ENCODE data around the gene CEACAM18. TPM values are rescaled to one million over a fixed set of nuclear protein-coding genes. Genes with fewer than 3 reads are reported as not detected.
A peak's percentile ranks its signal among the peaks of the same experiment; 100 is the strongest.

The CEACAM18 gene
- total RNA-seq, 4 donors from 2014 or later: not detected

- peaks cover 0 to 6% (median 0%) of the 10 kb centered on the region in 3 donors for H3K9me3 ChIP-seq
- no peak overlapping the region for H3K4me3 ChIP-seq
- no peak for TF ChIP-seq POLR2A (IDR thresholded peaks at IDR 0.05)
- TF ChIP-seq, protein P1, sequence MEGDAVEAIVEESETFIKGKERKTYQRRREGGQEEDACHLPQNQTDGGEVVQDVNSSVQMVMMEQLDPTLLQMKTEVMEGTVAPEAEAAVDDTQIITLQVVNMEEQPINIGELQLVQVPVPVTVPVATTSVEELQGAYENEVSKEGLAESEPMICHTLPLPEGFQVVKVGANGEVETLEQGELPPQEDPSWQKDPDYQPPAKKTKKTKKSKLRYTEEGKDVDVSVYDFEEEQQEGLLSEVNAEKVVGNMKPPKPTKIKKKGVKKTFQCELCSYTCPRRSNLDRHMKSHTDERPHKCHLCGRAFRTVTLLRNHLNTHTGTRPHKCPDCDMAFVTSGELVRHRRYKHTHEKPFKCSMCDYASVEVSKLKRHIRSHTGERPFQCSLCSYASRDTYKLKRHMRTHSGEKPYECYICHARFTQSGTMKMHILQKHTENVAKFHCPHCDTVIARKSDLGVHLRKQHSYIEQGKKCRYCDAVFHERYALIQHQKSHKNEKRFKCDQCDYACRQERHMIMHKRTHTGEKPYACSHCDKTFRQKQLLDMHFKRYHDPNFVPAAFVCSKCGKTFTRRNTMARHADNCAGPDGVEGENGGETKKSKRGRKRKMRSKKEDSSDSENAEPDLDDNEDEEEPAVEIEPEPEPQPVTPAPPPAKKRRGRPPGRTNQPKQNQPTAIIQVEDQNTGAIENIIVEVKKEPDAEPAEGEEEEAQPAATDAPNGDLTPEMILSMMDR (IDR thresholded peaks at IDR 0.05): peak; percentile 37 to 65 (median 54)
- 6 to 13% methylated on average over 3 of the region's 3 CpGs for WGBS, 2 donors
- no peaks in the 10 kb centered on the region for H3K4me1 ChIP-seq
- no peak overlapping the region for H3K27ac ChIP-seq
- intact Hi-C loops (cut with DNase I): no loop called here
- no peak for DNase-seq
- peaks cover 0 to 30% (median 0%) of the 10 kb centered on the region in 4 donors for H3K27me3 ChIP-seq
- H3K36me3 ChIP-seq: no peaks in the 10 kb centered on the region
Measured at GRCh38 chr19:51514866-51515481, 36.6 kb downstream of the CEACAM18 start.

DNA sequence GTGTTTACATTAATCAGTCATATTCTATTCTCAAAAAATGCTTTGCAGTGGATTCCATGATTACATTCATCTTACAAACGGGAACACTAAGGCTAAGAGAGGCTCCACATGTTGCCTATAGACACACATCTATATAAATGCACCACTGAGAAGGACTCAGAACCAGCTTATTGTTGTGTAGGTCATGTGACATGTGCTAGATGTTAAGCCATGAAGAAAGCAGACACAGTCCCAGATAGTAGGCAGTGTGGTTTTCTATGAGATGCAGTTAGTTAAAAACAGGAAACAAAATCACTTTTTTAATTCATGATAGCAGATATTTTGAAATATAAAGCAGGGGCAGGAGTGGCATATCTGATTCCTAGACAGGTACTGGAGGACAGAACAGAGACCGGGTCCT, 42.4 kb downstream of the CEACAM18 start:
- Histone ChIP-seq H3K4me3 (no peak overlapping the region), H3K27ac (no peak overlapping the region), H3K36me3 (no peaks in the 10 kb centered on the region), H3K4me1 (no peaks in the 10 kb centered on the region), H3K9me3 (peaks cover 0 to 6% (median 0%) of the 10 kb centered on the region in 3 donors), H3K27me3 (peaks cover 0 to 12% (median 0%) of the 10 kb centered on the region in 4 donors)
- intact Hi-C loops (cut with DNase I): no loop called here
- no peak for DNase-seq
- 30 to 43% methylated on average over 2 of the region's 2 CpGs for WGBS, 2 donors
- TF ChIP-seq, protein P1 (IDR thresholded peaks at IDR 0.05): no peak
- TF ChIP-seq POLR2A (IDR thresholded peaks at IDR 0.05): no peak

GRCh38 chr19:51521357-51521756, 43.0 kb downstream of the CEACAM18 start:
- TF ChIP-seq POLR2A (IDR thresholded peaks at IDR 0.05): no peak
- TF ChIP-seq, protein P1 (IDR thresholded peaks at IDR 0.05): no peak
- intact Hi-C loops (cut with DNase I): no loop called here
- H3K27me3 ChIP-seq: peaks cover 0 to 13% (median 0%) of the 10 kb centered on the region in 4 donors
- no peaks in the 10 kb centered on the region for H3K36me3 ChIP-seq
- DNase-seq: no peak
- H3K9me3 ChIP-seq: peaks cover 0 to 6% (median 0%) of the 10 kb centered on the region in 3 donors
- no peaks in the 10 kb centered on the region for H3K4me1 ChIP-seq
- H3K4me3 ChIP-seq: no peak overlapping the region
- 73 to 82% methylated on average over 2 of the region's 2 CpGs for WGBS, 2 donors
- no peak overlapping the region for H3K27ac ChIP-seq

GRCh38 chr19:51521781-51522180, 43.4 kb downstream of the CEACAM18 start:
- 33 to 47% methylated on average over 2 of the region's 2 CpGs for WGBS, 2 donors
- Histone ChIP-seq H3K9me3 (peaks cover 0 to 6% (median 0%) of the 10 kb centered on the region in 3 donors), H3K4me3 (no peak overlapping the region), H3K36me3 (no peaks in the 10 kb centered on the region), H3K27ac (no peak overlapping the region), H3K4me1 (no peaks in the 10 kb centered on the region), H3K27me3 (peaks cover 0 to 13% (median 0%) of the 10 kb centered on the region in 4 donors)
- intact Hi-C loops (cut with DNase I): no loop called here
- no peak for DNase-seq
- TF ChIP-seq POLR2A (IDR thresholded peaks at IDR 0.05): no peak
- TF ChIP-seq, protein P1 (IDR thresholded peaks at IDR 0.05): no peak

- no peak overlapping the region for H3K27ac ChIP-seq
- intact Hi-C loops (cut with DNase I): no loop called here
- no peak for DNase-seq
- WGBS, 2 donors: 71 to 77% methylated on average over 5 to 8 of the region's 8 CpGs
- no peak for TF ChIP-seq POLR2A (IDR thresholded peaks at IDR 0.05)
- TF ChIP-seq, protein P1 (IDR thresholded peaks at IDR 0.05): no peak
- no peaks in the 10 kb centered on the region for H3K9me3 ChIP-seq
- peaks cover 0 to 19% (median 0%) of the 10 kb centered on the region in 4 donors for H3K27me3 ChIP-seq
- no peak overlapping the region for H3K4me3 ChIP-seq
- H3K36me3 ChIP-seq: no peaks in the 10 kb centered on the region
- H3K4me1 ChIP-seq: no peaks in the 10 kb centered on the region
Measured at GRCh38 chr19:51524666-51525264, 46.4 kb downstream of the CEACAM18 start.
